Measurements from ENCODE around the gene BHLHA15. TPM values are rescaled to one million over a fixed set of nuclear protein-coding genes. Genes with fewer than 3 reads are reported as not detected.

The BHLHA15 gene
- total and polyA plus RNA-seq, 2 of the 8 experiments (the other 6 are each of a cell fraction or from before 2014, with no cell fraction given): 1.1 to 2.7 TPM

GRCh38 chr7:98254516-98254915, 43.3 kb downstream of the BHLHA15 start:
- H3K9ac ChIP-seq (replicated peaks in 1 of 4; ENCODE audit: extremely low read depth in 1 of 4, low read depth in 3 of 4, low read length in 3 of 4): no peak overlapping the region
- peaks cover 0 to 4% of the 10 kb centered on the region in 2 experiments for H4K20me1 ChIP-seq (replicated peaks in 1 of 2; ENCODE audit: control insufficient read depth in 1 of 2, insufficient read depth in 2 of 2, low read length in 2 of 2)
- H3K4ac ChIP-seq (replicated peaks; ENCODE audit: insufficient read length, low read depth, low read length): no peak overlapping the region
- H3K27ac ChIP-seq (ENCODE audit: low read depth, low read length): no peak overlapping the region
- no peak overlapping the region for H2BK120ac ChIP-seq (replicated peaks; ENCODE audit: low read depth, low read length)
- no peak overlapping the region for H4K8ac ChIP-seq (ENCODE audit: extremely low read depth, insufficient read depth, low read length)
- H2BK5ac ChIP-seq (ENCODE audit: low read depth, low read length): no peak overlapping the region
- peaks cover 0 to 7% of the 10 kb centered on the region in 2 experiments; a peak in 1 of 4 replicates for H3K79me2 ChIP-seq (ENCODE audit: control insufficient read depth in 1 of 2, insufficient read depth in 2 of 2, low read length in 2 of 2)
- H3K23ac ChIP-seq (ENCODE audit: insufficient read length): no peak overlapping the region
- H2BK20ac ChIP-seq (ENCODE audit: low read length): no peak overlapping the region
- H3K9me3 ChIP-seq (ENCODE audit: insufficient read depth in 2 of 2, low read depth in 1 of 2, low read length in 1 of 2): no peaks in the 10 kb centered on the region
- no peak overlapping the region for H3K14ac ChIP-seq (ENCODE audit: insufficient read length)
- no peaks in the 10 kb centered on the region; the same call in 1 of the 2 replicates for H3K79me1 ChIP-seq (ENCODE audit: low read depth, low read length)
- no peak overlapping the region for H4K5ac ChIP-seq (ENCODE audit: insufficient read length, low read depth, low read length)
- CTCF ChIA-PET (ENCODE audit: partially characterized antibody): interaction anchor here (1.0 to 1.6 kb wide), 3 partner anchors 13 to 233 kb away, joined by 3 to 4 read pairs (median 3); no protein-coding TSS in a partner anchor
- peaks cover 6% of the 10 kb centered on the region for H3K23me2 ChIP-seq (ENCODE audit: low read depth, low read length)
- no peak overlapping the region for H3K18ac ChIP-seq (ENCODE audit: extremely low read depth, low read length)
- WGBS, 2 experiments (ENCODE audit: extremely low coverage in 1 of 2, insufficient coverage in 1 of 2, insufficient read length in 1 of 2, insufficient replicate concordance in 2 of 2, low coverage in 1 of 2, low lambda C conversion rate in 2 of 2, missing lambda C conversion rate in 1 of 2): 90% methylated on average over 4 of the region's 4 CpGs; no CpG with 5 or more reads in 1 of the 2 experiments
- no peak overlapping the region for H2BK12ac ChIP-seq (ENCODE audit: low read depth, low read length)
- H2BK15ac ChIP-seq (ENCODE audit: low read length): no peak overlapping the region
- H3K36me3 ChIP-seq (ENCODE audit: control insufficient read depth in 2 of 4, insufficient read depth in 4 of 4, low read length in 3 of 4): peaks cover 0 to 2% (median 0%) of the 10 kb centered on the region in 4 experiments; a peak in 4 of 8 replicates
- H2AFZ ChIP-seq (ENCODE audit: low read length): no peak overlapping the region
- H2AK5ac ChIP-seq (ENCODE audit: low read depth, low read length): no peak overlapping the region
- no peak overlapping the region for H4K91ac ChIP-seq (replicated peaks; ENCODE audit: insufficient read length, low read length)
- no peak overlapping the region for H3K4me2 ChIP-seq (ENCODE audit: insufficient read depth in 1 of 2, low read depth in 2 of 2, low read length in 2 of 2)
- POLR2A ChIA-PET (ENCODE audit: partially characterized antibody): no interaction called here
- no peak for DNase-seq (ENCODE audit: low read depth in 1 of 2, low spot score in 2 of 2)
- no peak for FAIRE-seq
- no peak overlapping the region for H3K4me3 ChIP-seq (ENCODE audit: extremely low read depth in 1 of 4, insufficient read depth in 2 of 4, low read depth in 3 of 4, low read length in 4 of 4)
- H3K56ac ChIP-seq (replicated peaks; ENCODE audit: insufficient read length, low read depth, low read length): no peak overlapping the region
- H3K4me1 ChIP-seq (replicated peaks in 1 of 4; ENCODE audit: control insufficient read depth in 3 of 4, insufficient read depth in 4 of 4, low read length in 3 of 4): peaks cover 0 to 14% (median 3%) of the 10 kb centered on the region in 4 experiments; a peak in 4 of 7 replicates
- H3K27me3 ChIP-seq (replicated peaks in 1 of 4; ENCODE audit: control insufficient read depth in 3 of 4, extremely low read depth in 1 of 4, insufficient read depth in 3 of 4, low read length in 3 of 4): no peaks in the 10 kb centered on the region
- TF ChIP-seq BACH1 (IDR thresholded peaks at IDR 0.05; ENCODE audit: low read length) (no peak), SUZ12 (IDR thresholded peaks at IDR 0.05; ENCODE audit: low read length) (no peak), RFX5 (IDR thresholded peaks at IDR 0.05; ENCODE audit: borderline replicate concordance, low read depth, low read length) (no peak), KDM1A (IDR thresholded peaks at IDR 0.05; ENCODE audit: borderline replicate concordance, low read length) (no peak), SP2 (IDR thresholded peaks at IDR 0.05; ENCODE audit: low read length) (no peak), EZH2 (IDR thresholded peaks at IDR 0.05; ENCODE audit: low read depth, low read length, severe bottlenecking) (no peak), SIRT6 (IDR thresholded peaks at IDR 0.05; ENCODE audit: low read length) (no peak), E2F6 (IDR thresholded peaks at IDR 0.05) (no peak), TBP (IDR thresholded peaks at IDR 0.05; ENCODE audit: low read depth, low read length) (no peak), CTCF (IDR thresholded peaks at IDR 0.05; ENCODE audit: control extremely low read depth in 1 of 3, insufficient read depth in 1 of 3, low read depth in 1 of 3, low read length in 3 of 3) (no peak), SIN3A (conservative IDR thresholded peaks at IDR 0.05 in 1 of 2, IDR thresholded peaks at IDR 0.05 in 1 of 2; ENCODE audit: low read depth in 1 of 2, low read length in 2 of 2) (no peak)

Measured in H1 (cell line).